Cardiac fibroblast (primary cell): ENCODE measurements around the gene TRMT10A.

Experiments used
- DNase-seq, 2 donors: peaks; one replicate each; pipeline versions ENCODE4 v3.0.0 to v3.0.0-alpha.2; 2010; ENCODE audit warnings: low read depth in 2 of 2
- H3K4me3 ChIP-seq, 2 donors: replicated peaks in 1 of 2; 1 replicate in 1 of 2; 2 replicates in 1 of 2; pipeline ENCODE4 v1.5.1; 2011; ENCODE audit warnings: low read depth in 2 of 2, low read length in 2 of 2, mild to moderate bottlenecking in 2 of 2, moderate library complexity in 1 of 2
- TF ChIP-seq, protein P1 (sequence below): IDR thresholded peaks from one replicate; pipeline ENCODE4 v1.5.1; 2011; ENCODE audit warnings: low read depth, mild to moderate bottlenecking, low read length, inconsistent platforms

Gene TRMT10A

GRCh38 chr4:99529956-99530355 lies 33.9 kb downstream of the TRMT10A start:
- TF ChIP-seq, protein P1, sequence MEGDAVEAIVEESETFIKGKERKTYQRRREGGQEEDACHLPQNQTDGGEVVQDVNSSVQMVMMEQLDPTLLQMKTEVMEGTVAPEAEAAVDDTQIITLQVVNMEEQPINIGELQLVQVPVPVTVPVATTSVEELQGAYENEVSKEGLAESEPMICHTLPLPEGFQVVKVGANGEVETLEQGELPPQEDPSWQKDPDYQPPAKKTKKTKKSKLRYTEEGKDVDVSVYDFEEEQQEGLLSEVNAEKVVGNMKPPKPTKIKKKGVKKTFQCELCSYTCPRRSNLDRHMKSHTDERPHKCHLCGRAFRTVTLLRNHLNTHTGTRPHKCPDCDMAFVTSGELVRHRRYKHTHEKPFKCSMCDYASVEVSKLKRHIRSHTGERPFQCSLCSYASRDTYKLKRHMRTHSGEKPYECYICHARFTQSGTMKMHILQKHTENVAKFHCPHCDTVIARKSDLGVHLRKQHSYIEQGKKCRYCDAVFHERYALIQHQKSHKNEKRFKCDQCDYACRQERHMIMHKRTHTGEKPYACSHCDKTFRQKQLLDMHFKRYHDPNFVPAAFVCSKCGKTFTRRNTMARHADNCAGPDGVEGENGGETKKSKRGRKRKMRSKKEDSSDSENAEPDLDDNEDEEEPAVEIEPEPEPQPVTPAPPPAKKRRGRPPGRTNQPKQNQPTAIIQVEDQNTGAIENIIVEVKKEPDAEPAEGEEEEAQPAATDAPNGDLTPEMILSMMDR: no peak
- no peak for DNase-seq
- no peak overlapping the region for H3K4me3 ChIP-seq

GRCh38 chr4:99529228-99529627 lies 34.6 kb downstream of the TRMT10A start:
- H3K4me3 ChIP-seq: no peak overlapping the region
- DNase-seq: peak; percentile 5 to 11

GRCh38 chr4:99518601-99519295 lies 45.1 kb downstream of the TRMT10A start:
- no peak overlapping the region for H3K4me3 ChIP-seq
- DNase-seq: no peak
- TF ChIP-seq, protein P1: no peak

More at GRCh38 chr4:99529228-99529627, 34.6 kb downstream of the TRMT10A start:
- TF ChIP-seq, protein P1: no peak

DNA sequence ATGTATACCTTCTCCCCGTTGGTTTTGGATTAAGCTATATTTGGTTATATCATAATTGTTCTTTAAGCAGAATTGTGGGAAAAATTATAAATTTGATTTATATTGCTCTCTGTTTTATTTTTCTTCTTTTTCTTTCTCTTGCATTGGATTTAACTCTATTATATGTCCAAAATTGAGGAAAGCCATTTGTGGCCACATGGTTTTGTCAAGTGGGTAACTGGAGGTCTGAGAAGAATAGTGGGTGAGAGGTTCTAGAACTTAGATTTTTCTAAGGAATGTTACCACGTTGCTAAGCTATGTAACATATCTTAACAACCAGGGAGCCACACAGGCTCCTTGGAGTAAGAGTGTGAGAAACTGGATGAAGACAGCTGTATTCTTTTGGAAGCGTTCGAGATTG lies 53.1 kb downstream of the TRMT10A start, which contains the start of gene C4orf17:
TSS of gene C4orf17 (plus strand) at position 301 of the 400 bp plus-strand sequence. CDS start 2,061 bp downstream, outside the sequence.
- H3K4me3 ChIP-seq: no peak within 1 kb of the TSS
- TF ChIP-seq, protein P1: no peak
- DNase-seq: no peak

GRCh38 chr4:99507762-99508161 lies 56.1 kb downstream of the TRMT10A start:
- TF ChIP-seq, protein P1: no peak
- H3K4me3 ChIP-seq: no peak overlapping the region
- DNase-seq: peak in 1 of 2 donors; percentile 10

DNA sequence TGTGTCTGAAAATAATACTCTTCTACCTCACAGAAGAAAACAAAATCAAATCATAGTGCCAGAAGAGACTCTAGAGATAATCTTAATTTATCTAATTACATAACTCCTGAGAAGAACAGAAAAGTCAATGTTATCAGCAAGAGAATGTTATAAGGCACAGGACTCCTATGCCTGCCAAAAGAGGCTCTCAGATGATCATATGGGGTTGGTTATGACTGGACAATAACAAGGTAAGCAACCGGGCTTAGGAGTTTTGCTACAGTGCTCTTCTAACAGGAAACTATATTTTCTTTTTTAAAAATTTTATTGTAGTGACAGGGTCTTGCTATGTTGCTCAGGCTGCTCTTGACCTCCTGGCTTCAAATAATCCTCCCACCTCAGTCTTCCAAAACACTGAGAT lies 56.5 kb downstream of the TRMT10A start:
- DNase-seq: no peak
- H3K4me3 ChIP-seq: no peak overlapping the region
- TF ChIP-seq, protein P1: no peak

DNA sequence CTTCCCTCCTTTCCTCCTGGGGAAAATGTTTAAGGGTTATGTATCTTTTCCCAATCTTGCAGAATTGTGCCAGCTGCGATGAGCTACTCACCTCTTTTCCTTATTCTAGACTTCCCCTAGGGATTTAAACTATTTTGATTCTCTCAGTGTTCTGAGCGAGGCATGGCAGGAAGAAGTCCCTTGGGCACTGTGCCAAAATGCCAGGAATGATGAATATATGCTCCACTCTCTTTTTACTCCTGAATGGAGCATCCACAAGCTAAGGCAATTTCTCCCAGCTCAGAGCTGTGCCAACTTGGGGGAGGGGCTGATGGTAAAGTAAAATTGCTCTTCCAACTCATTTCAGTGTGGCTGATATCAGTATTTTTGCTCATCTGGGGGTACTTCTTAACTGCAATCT lies 57.1 kb downstream of the TRMT10A start:
- peak; percentile 8 to 41 for DNase-seq
- no peak overlapping the region for H3K4me3 ChIP-seq
- TF ChIP-seq, protein P1: no peak
